Panc1 (cell line): ENCODE measurements around the gene ZNF771. TPM values are rescaled to one million over a fixed set of nuclear protein-coding genes. Genes with fewer than 3 reads are reported as not detected.

Experiments
- ATAC-seq: fragments of 200-7000 bp; cut with Tn5 transposase; 2 replicates; pipeline ENCODE4 v1.9.1; 2020; ENCODE audit warnings: mild to moderate bottlenecking, moderate library complexity
- BruUV-seq: library from RNA; stranded (reverse); fragments of 400-500 nt; replicated peaks from 2 replicates; lab custom pipeline; 2021; lab: Mats Ljungman, UMichigan
- CTCF ChIA-PET: fragments of 300-600 bp; sonication (Branson Sonifier 250); formaldehyde crosslinking; loops from one replicate; lab custom pipeline; 2022; ENCODE audit warnings: antibody characterized with exemption; lab: Charles Lee
- POLR2A ChIA-PET: fragments of 300-600 bp; sonication (Branson Sonifier 250); formaldehyde crosslinking; loops from one replicate; lab custom pipeline; 2022; ENCODE audit warnings: antibody characterized with exemption; lab: Charles Lee
- DNase-seq: peaks from one replicate; pipeline ENCODE4 v3.0.0-alpha.2; 2010; ENCODE audit warnings: low read depth, low spot score
- H3K27ac ChIP-seq: 2 replicates; pipeline ENCODE4 v1.5.1; 2011; ENCODE audit warnings: mild to moderate bottlenecking, low read length, inconsistent platforms
- H3K27me3 ChIP-seq: fragments of 200-500 bp; sonication (Bioruptor generic); 2 replicates; pipeline ENCODE4 v1.6.0; 2014; ENCODE audit warnings: low read length, inconsistent platforms; ENCODE audit not compliant: control insufficient read depth, insufficient read depth
- H3K36me3 ChIP-seq: fragments of 200-500 bp; sonication (Bioruptor generic); 2 replicates; pipeline ENCODE4 v1.5.1; 2014; ENCODE audit warnings: inconsistent platforms, mild to moderate bottlenecking, low read length, moderate library complexity; ENCODE audit not compliant: control insufficient read depth, insufficient read depth
- H3K4me1 ChIP-seq: 2 replicates; pipeline ENCODE4 v1.5.1; 2011; ENCODE audit warnings: inconsistent platforms, mild to moderate bottlenecking, low read length, moderate library complexity; ENCODE audit not compliant: control insufficient read depth, insufficient read depth
- H3K4me3 ChIP-seq, 2 experiments: 2 replicates each; pipeline ENCODE4 v1.5.1; 2011 to 2012; ENCODE audit warnings: low read depth in 2 of 2, low read length in 2 of 2, mild to moderate bottlenecking in 2 of 2, inconsistent platforms in 1 of 2, moderate library complexity in 1 of 2
- H3K9me3 ChIP-seq: fragments of 200-500 bp; sonication (Bioruptor generic); 2 replicates; pipeline ENCODE4 v1.5.1; 2014; ENCODE audit warnings: low read depth, mild to moderate bottlenecking, inconsistent platforms, low read length, moderate library complexity; ENCODE audit not compliant: control insufficient read depth, insufficient read depth
- POLR2AphosphoS5 ChIP-seq: IDR thresholded peaks from 2 replicates; pipeline ENCODE4 v1.6.1; 2012; ENCODE audit warnings: mild to moderate bottlenecking, low read depth, low read length, moderate library complexity
- SIN3A ChIP-seq: IDR thresholded peaks from 2 replicates; pipeline ENCODE4 v1.6.1; 2012; ENCODE audit warnings: low read depth, mild to moderate bottlenecking, low read length, moderate library complexity, borderline replicate concordance; ENCODE audit not compliant: insufficient read depth
- TCF7L2 ChIP-seq: IDR thresholded peaks from 2 replicates; pipeline ENCODE4 v1.6.1; 2011; ENCODE audit warnings: mild to moderate bottlenecking, low read depth, low read length, inconsistent platforms
- in situ Hi-C: cut with HindIII; loops from 2 replicates; pipeline ENCODE4 v1.10.0; 2016; ENCODE audit warnings: low sequenced_read_pairs, low pct_unique_long_range_greater_than_20kb
- intact Hi-C: fragments of 100-400 bp; cut with micrococcal nuclease; formaldehyde crosslinking; loops from one replicate; pipeline ENCODE4 v1.10.0; 2022; ENCODE audit not compliant: unreplicated experiment
- total RNA-seq: library from RNA; stranded (reverse); gene quantifications from one replicate; pipeline ENCODE4 v1.2.1, GENCODE V29; 2021; ENCODE audit not compliant: unreplicated experiment
- TF ChIP-seq, protein P1 (sequence below): fragments of 450-650 bp; IDR thresholded peaks from 2 replicates; pipeline ENCODE4 v1.5.1; 2017; ENCODE audit warnings: mild to moderate bottlenecking
- TF ChIP-seq, protein P2 (sequence below), 2 experiments: IDR thresholded peaks; 2 replicates each; pipeline ENCODE4 v1.6.1; 2011 to 2012; ENCODE audit warnings: low read depth in 2 of 2, control low read depth in 1 of 2, low read length in 1 of 2, mild to moderate bottlenecking in 1 of 2, moderate library complexity in 1 of 2; ENCODE audit not compliant: insufficient read depth in 1 of 2

ZNF771 gene
- total RNA-seq, 1 experiment from 2014 or later, result 14.4 TPM

DNA sequence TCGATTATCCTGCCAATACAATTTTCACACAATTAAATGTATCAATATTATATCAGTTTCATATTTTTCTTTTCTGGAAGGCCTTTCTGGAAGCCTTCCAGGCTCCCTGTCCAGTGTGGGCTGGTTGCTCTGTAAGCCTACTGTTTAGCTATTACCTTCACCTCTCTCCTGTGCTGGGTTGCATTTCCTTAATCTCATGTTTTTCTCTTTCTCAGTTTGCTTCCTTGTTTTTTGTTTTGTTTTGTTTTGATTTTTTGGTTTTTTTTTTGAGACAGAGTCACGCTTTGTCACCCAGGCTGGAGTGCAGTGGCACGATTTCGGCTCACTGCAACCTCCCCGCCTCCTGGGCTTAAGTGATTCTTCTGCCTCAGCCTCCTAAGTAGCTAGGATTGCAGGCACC lies 31.4 kb downstream of the ZNF771 start:
- in situ Hi-C loops (no loop called here), intact Hi-C loops (no loop called here)
- Histone ChIP-seq H3K36me3 (0 out of 2 replicates have a peak, but pooled peaks cover 2% of the 10 kb centered on the region), H3K27ac (no peak overlapping the region), H3K4me3 (no peak overlapping the region), H3K27me3 (no peaks in the 10 kb centered on the region), H3K9me3 (no peaks in the 10 kb centered on the region), H3K4me1 (peaks cover 13% of the 10 kb centered on the region)
- DNase-seq, result no peak
- CTCF ChIA-PET, result interaction anchor here (0.5 kb wide), 1 partner anchor 283 kb away, joined by 5 read pairs; no protein-coding TSS in a partner anchor
- TF ChIP-seq SIN3A, result no peak
- TF ChIP-seq POLR2AphosphoS5, result no peak
- TF ChIP-seq TCF7L2, result no peak
- TF ChIP-seq, protein P1, sequence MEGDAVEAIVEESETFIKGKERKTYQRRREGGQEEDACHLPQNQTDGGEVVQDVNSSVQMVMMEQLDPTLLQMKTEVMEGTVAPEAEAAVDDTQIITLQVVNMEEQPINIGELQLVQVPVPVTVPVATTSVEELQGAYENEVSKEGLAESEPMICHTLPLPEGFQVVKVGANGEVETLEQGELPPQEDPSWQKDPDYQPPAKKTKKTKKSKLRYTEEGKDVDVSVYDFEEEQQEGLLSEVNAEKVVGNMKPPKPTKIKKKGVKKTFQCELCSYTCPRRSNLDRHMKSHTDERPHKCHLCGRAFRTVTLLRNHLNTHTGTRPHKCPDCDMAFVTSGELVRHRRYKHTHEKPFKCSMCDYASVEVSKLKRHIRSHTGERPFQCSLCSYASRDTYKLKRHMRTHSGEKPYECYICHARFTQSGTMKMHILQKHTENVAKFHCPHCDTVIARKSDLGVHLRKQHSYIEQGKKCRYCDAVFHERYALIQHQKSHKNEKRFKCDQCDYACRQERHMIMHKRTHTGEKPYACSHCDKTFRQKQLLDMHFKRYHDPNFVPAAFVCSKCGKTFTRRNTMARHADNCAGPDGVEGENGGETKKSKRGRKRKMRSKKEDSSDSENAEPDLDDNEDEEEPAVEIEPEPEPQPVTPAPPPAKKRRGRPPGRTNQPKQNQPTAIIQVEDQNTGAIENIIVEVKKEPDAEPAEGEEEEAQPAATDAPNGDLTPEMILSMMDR, result no peak
- TF ChIP-seq, protein P2, sequence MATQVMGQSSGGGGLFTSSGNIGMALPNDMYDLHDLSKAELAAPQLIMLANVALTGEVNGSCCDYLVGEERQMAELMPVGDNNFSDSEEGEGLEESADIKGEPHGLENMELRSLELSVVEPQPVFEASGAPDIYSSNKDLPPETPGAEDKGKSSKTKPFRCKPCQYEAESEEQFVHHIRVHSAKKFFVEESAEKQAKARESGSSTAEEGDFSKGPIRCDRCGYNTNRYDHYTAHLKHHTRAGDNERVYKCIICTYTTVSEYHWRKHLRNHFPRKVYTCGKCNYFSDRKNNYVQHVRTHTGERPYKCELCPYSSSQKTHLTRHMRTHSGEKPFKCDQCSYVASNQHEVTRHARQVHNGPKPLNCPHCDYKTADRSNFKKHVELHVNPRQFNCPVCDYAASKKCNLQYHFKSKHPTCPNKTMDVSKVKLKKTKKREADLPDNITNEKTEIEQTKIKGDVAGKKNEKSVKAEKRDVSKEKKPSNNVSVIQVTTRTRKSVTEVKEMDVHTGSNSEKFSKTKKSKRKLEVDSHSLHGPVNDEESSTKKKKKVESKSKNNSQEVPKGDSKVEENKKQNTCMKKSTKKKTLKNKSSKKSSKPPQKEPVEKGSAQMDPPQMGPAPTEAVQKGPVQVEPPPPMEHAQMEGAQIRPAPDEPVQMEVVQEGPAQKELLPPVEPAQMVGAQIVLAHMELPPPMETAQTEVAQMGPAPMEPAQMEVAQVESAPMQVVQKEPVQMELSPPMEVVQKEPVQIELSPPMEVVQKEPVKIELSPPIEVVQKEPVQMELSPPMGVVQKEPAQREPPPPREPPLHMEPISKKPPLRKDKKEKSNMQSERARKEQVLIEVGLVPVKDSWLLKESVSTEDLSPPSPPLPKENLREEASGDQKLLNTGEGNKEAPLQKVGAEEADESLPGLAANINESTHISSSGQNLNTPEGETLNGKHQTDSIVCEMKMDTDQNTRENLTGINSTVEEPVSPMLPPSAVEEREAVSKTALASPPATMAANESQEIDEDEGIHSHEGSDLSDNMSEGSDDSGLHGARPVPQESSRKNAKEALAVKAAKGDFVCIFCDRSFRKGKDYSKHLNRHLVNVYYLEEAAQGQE (IDR thresholded peaks at IDR 0.05; ENCODE audit: insufficient read depth in 1 of 2, low read depth in 2 of 2, low read length in 1 of 2), result no peak
- POLR2A ChIA-PET, result interaction anchor here (0.7 kb wide), 1 partner anchor 137 kb away, joined by 4 read pairs; no protein-coding TSS in a partner anchor
- no TSS peak for BruUV-seq
- ATAC-seq, result no peak

DNA sequence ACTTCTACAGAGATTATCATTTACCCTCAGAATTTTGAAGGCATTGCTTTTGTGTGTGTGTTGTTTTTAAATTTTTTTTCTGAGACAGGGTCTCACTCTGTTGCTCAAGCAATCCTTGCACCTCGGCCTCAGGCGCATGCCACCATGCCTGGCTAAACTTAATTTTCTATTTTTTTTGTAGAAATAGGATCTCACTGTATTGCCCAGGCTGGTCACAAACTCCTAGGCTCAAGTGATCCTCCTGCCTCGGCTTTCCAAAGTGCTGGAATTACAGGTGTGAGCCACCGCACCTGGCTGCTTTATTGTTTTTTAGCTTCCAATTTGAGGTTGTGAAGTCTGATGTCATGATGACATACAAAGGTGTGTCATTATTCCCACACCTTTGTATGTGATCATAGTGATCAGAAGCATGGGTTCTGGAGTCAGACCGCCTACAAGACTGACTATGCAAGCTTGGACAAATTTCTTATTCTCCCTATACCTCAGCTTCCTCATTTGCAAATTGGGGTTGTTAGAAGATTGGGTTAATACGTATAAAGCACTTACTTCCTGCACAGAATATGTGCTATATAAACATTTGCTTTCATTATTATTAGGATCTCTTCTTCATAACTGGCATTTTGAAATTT lies 32.4 kb downstream of the ZNF771 start:
- in situ Hi-C loops, result no loop called here
- H3K4me3 ChIP-seq, result no peak overlapping the region
- BruUV-seq, result no TSS peak
- CTCF ChIA-PET, result interaction anchor here (0.5 kb wide), 1 partner anchor 186 kb away, joined by 5 read pairs; no protein-coding TSS in a partner anchor
- H3K4me1 ChIP-seq, result peaks cover 17% of the 10 kb centered on the region
- intact Hi-C loops, result loop anchor here (10.0 kb wide), 1 partner anchor 85 kb away; the partner anchor contains the start of gene ZNF768
- H3K27me3 ChIP-seq, result no peaks in the 10 kb centered on the region
- DNase-seq (no peak), ATAC-seq (no peak)
- no peaks in the 10 kb centered on the region for H3K9me3 ChIP-seq
- TF ChIP-seq TCF7L2 (no peak), SIN3A (no peak), POLR2AphosphoS5 (no peak)
- TF ChIP-seq, protein P1, result no peak
- TF ChIP-seq, protein P2 (IDR thresholded peaks at IDR 0.05; ENCODE audit: insufficient read depth in 1 of 2, low read depth in 2 of 2, low read length in 1 of 2), result no peak
- H3K27ac ChIP-seq, result no peak overlapping the region
- POLR2A ChIA-PET, result interaction anchor here (0.7 kb wide), 1 partner anchor 136 kb away, joined by 4 read pairs; no protein-coding TSS in a partner anchor
- 0 out of 2 replicates have a peak, but pooled peaks cover 5% of the 10 kb centered on the region for H3K36me3 ChIP-seq
